H9 (cell line): ENCODE data around the gene INTS3. TPM values are rescaled to one million over a fixed set of nuclear protein-coding genes. Genes with fewer than 3 reads are reported as not detected.
A peak's percentile ranks its signal among the peaks of the same experiment; 100 is the strongest.

Source experiments
- DNase-seq: peaks from one replicate; pipeline ENCODE4 v3.0.0-alpha.2; 2017
- H2AFZ ChIP-seq: one replicate; pipeline ENCODE4 v1.6.1; 2013; ENCODE audit warnings: mild to moderate bottlenecking, low read length, control low read depth, moderate library complexity
- H2AK5ac ChIP-seq: 2 replicates; pipeline ENCODE4 v1.6.1; 2013; ENCODE audit warnings: low read length, control low read depth, mixed read lengths; ENCODE audit not compliant: insufficient read length
- H2BK120ac ChIP-seq: one replicate; pipeline ENCODE4 v1.6.1; 2013; ENCODE audit warnings: low read depth, mild to moderate bottlenecking, low read length, control low read depth, inconsistent platforms; ENCODE audit not compliant: poor library complexity, severe bottlenecking
- H2BK12ac ChIP-seq: 2 replicates; pipeline ENCODE4 v1.6.1; 2013; ENCODE audit warnings: low read length, control low read depth, mixed read lengths, low read depth; ENCODE audit not compliant: insufficient read length
- H2BK15ac ChIP-seq: 2 replicates; pipeline ENCODE4 v1.6.1; 2013; ENCODE audit warnings: low read depth, low read length, control low read depth
- H2BK20ac ChIP-seq: one replicate; pipeline ENCODE4 v1.6.1; 2013; ENCODE audit warnings: low read depth, mild to moderate bottlenecking, low read length, control low read depth, inconsistent platforms; ENCODE audit not compliant: poor library complexity, severe bottlenecking
- H2BK5ac ChIP-seq: 2 replicates; pipeline ENCODE4 v1.6.1; 2013; ENCODE audit warnings: low read length, control low read depth, mixed read lengths; ENCODE audit not compliant: insufficient read length
- H3K14ac ChIP-seq: 2 replicates; pipeline ENCODE4 v1.6.1; 2013; ENCODE audit warnings: low read length, control low read depth; ENCODE audit not compliant: insufficient read depth
- H3K18ac ChIP-seq: 2 replicates; pipeline ENCODE4 v1.6.1; 2013; ENCODE audit warnings: low read depth, mild to moderate bottlenecking, mixed read lengths, low read length, control low read depth; ENCODE audit not compliant: insufficient read length
- H3K23ac ChIP-seq: 2 replicates; pipeline ENCODE4 v1.6.1; 2013; ENCODE audit warnings: low read length, control low read depth, mixed read lengths, low read depth; ENCODE audit not compliant: insufficient read length
- H3K23me2 ChIP-seq: 2 replicates; pipeline ENCODE4 v1.6.1; 2013; ENCODE audit warnings: low read depth, mild to moderate bottlenecking, mixed read lengths, low read length, control low read depth; ENCODE audit not compliant: insufficient read length, poor library complexity, severe bottlenecking
- H3K27ac ChIP-seq: 2 replicates; pipeline ENCODE4 v1.5.1; 2013; ENCODE audit warnings: low read length, control low read depth, mixed read lengths, low read depth; ENCODE audit not compliant: insufficient read length
- H3K27me3 ChIP-seq: 2 replicates; pipeline ENCODE4 v1.6.1; 2013; ENCODE audit warnings: low read length, control low read depth, inconsistent platforms; ENCODE audit not compliant: insufficient read depth
- H3K4ac ChIP-seq: 2 replicates; pipeline ENCODE4 v1.6.1; 2013; ENCODE audit warnings: low read depth, mild to moderate bottlenecking, control low read depth, inconsistent platforms, low read length, moderate library complexity
- H3K4me1 ChIP-seq: 2 replicates; pipeline ENCODE4 v1.6.1; 2013; ENCODE audit warnings: low read length, control low read depth, inconsistent platforms; ENCODE audit not compliant: insufficient read depth
- H3K4me2 ChIP-seq: 2 replicates; pipeline ENCODE4 v1.6.1; 2013; ENCODE audit warnings: low read length, control low read depth, mixed read lengths; ENCODE audit not compliant: insufficient read length, insufficient read depth
- H3K56ac ChIP-seq: 2 replicates; pipeline ENCODE4 v1.6.1; 2013; ENCODE audit warnings: low read depth, mild to moderate bottlenecking, mixed read lengths, low read length, control low read depth; ENCODE audit not compliant: insufficient read length
- H3K79me1 ChIP-seq: 2 replicates; pipeline ENCODE4 v1.6.1; 2013; ENCODE audit warnings: low read depth, mild to moderate bottlenecking, moderate library complexity, low read length, control low read depth, inconsistent platforms; ENCODE audit not compliant: insufficient read depth, poor library complexity, severe bottlenecking
- H3K79me2 ChIP-seq: 2 replicates; pipeline ENCODE4 v1.6.1; 2013; ENCODE audit warnings: low read length, control low read depth, inconsistent platforms; ENCODE audit not compliant: insufficient read depth
- H3K9ac ChIP-seq: 2 replicates; pipeline ENCODE4 v1.6.1; 2013; ENCODE audit warnings: low read length, control low read depth, mixed read lengths; ENCODE audit not compliant: insufficient read length; ENCODE audit errors: extremely low read depth
- H3K9me3 ChIP-seq: one replicate; pipeline ENCODE4 v1.6.1; 2013; ENCODE audit warnings: low read depth, low read length, inconsistent platforms; ENCODE audit not compliant: control insufficient read depth
- H3T11ph ChIP-seq: one replicate; pipeline ENCODE4 v1.6.1; 2013; ENCODE audit warnings: mild to moderate bottlenecking, low read length, control low read depth, inconsistent platforms
- H4K20me1 ChIP-seq: one replicate; pipeline ENCODE4 v1.6.1; 2013; ENCODE audit not compliant: control insufficient read depth, insufficient read length, insufficient read depth
- H4K5ac ChIP-seq: 2 replicates; pipeline ENCODE4 v1.6.1; 2013; ENCODE audit warnings: low read depth, mild to moderate bottlenecking, mixed read lengths, low read length, control low read depth; ENCODE audit not compliant: insufficient read length
- H4K8ac ChIP-seq: replicated peaks from 2 replicates; pipeline ENCODE4 v1.6.1; 2013; ENCODE audit warnings: low read length, control low read depth, mixed read lengths, low read depth; ENCODE audit not compliant: insufficient read length
- H4K91ac ChIP-seq: 2 replicates; pipeline ENCODE4 v1.6.1; 2013; ENCODE audit warnings: low read depth, mild to moderate bottlenecking, moderate library complexity, mixed read lengths, low read length, control low read depth; ENCODE audit not compliant: insufficient read length
- H3K27ac Mint-ChIP-seq, 3 experiments: 2 replicates in 2 of 3; 3 replicates in 1 of 3; pipeline ENCODE4 v1.8.0; 2020 to 2021; ENCODE audit warnings: mixed read lengths in 3 of 3, mild to moderate bottlenecking in 1 of 3, moderate library complexity in 1 of 3
- H3K27me3 Mint-ChIP-seq: 2 replicates; pipeline ENCODE4 v1.8.0; 2021; ENCODE audit warnings: low read depth, mild to moderate bottlenecking, moderate library complexity, mixed read lengths
- H3K36me3 Mint-ChIP-seq, 3 experiments: 2 replicates in 2 of 3; 3 replicates in 1 of 3; pipeline ENCODE4 v1.8.0; 2020 to 2021; ENCODE audit warnings: low read depth in 3 of 3, mixed read lengths in 3 of 3; ENCODE audit not compliant: insufficient read depth in 1 of 3
- H3K4me1 Mint-ChIP-seq, 2 experiments: 2 replicates each; pipeline ENCODE4 v1.8.0; 2020; ENCODE audit warnings: mixed read lengths in 2 of 2
- H3K4me3 Mint-ChIP-seq, 2 experiments: 2 replicates in 1 of 2; 3 replicates in 1 of 2; pipeline ENCODE4 v1.8.0; 2020 to 2021; ENCODE audit warnings: mild to moderate bottlenecking in 2 of 2, mixed read lengths in 2 of 2, moderate library complexity in 1 of 2
- H3K9me3 Mint-ChIP-seq, 2 experiments: 2 replicates in 1 of 2; 3 replicates in 1 of 2; pipeline ENCODE4 v1.8.0; 2020; ENCODE audit warnings: mild to moderate bottlenecking in 2 of 2, mixed read lengths in 2 of 2, moderate library complexity in 1 of 2
- CTCF ChIP-seq: fragments of 200-600 bp; sonication (generic); conservative IDR thresholded peaks from 3 replicates; pipeline ENCODE4 v1.8.0; 2021; ENCODE audit warnings: antibody characterized with exemption, mild to moderate bottlenecking
- WGBS: extraction: QIAGEN DNeasy Blood & Tissue Kit; methylation state at CpG from one replicate; pipeline ENCODE4 v1.1.7; 2013; ENCODE audit warnings: missing lambda C conversion rate, low lambda C conversion rate, mixed read lengths; ENCODE audit not compliant: insufficient read length; ENCODE audit errors: extremely low coverage; 5-methylcytosine and 5-hydroxymethylcytosine counted together
- total RNA-seq: library from RNA; stranded (reverse); gene quantifications from 2 replicates; pipeline ENCODE4 v1.2.1, GENCODE V29; 2021

The INTS3 gene
- total RNA-seq, 1 experiment from 2014 or later = 67.1 TPM

- H2BK5ac ChIP-seq = no peak overlapping the region
- no peaks in the 10 kb centered on the region for H3K79me1 ChIP-seq
- peaks cover 7% of the 10 kb centered on the region for H3K23me2 ChIP-seq
- H3K14ac ChIP-seq = no peak overlapping the region
- no peak overlapping the region for H2BK120ac ChIP-seq
- peaks cover 0 to 23% (median 18%) of the 10 kb centered on the region in 3 experiments; a peak in 6 of 7 replicates for H3K36me3 Mint-ChIP-seq
- no peak for DNase-seq
- H3K4me2 ChIP-seq = no peak overlapping the region
- no peaks in the 10 kb centered on the region for H4K20me1 ChIP-seq
- H3K27me3 ChIP-seq = no peaks in the 10 kb centered on the region
- H2AK5ac ChIP-seq = no peak overlapping the region
- no peaks in the 10 kb centered on the region for H3K79me2 ChIP-seq
- no peak overlapping the region for H3K23ac ChIP-seq
- no peak overlapping the region for H2BK20ac ChIP-seq
- H3T11ph ChIP-seq = no peak overlapping the region
- H3K4me1 ChIP-seq = peaks cover 3% of the 10 kb centered on the region; the same call in 1 of the 2 replicates
- no peak overlapping the region for H3K4me3 Mint-ChIP-seq
- no peak overlapping the region for H4K91ac ChIP-seq
- H2AFZ ChIP-seq = no peak overlapping the region
- H3K4ac ChIP-seq = no peak overlapping the region
- no peak overlapping the region for H3K56ac ChIP-seq
- no peak overlapping the region for H2BK12ac ChIP-seq
- H4K5ac ChIP-seq = no peak overlapping the region
- H3K27ac Mint-ChIP-seq = peak overlapping the region in 1 of 3 experiments; percentile 41; a peak in 2 of 7 replicates
- H3K9ac ChIP-seq = no peak overlapping the region
- H2BK15ac ChIP-seq = no peak overlapping the region
- H3K27ac ChIP-seq = no peak overlapping the region
- no peak for TF ChIP-seq CTCF
- H3K9me3 ChIP-seq = no peaks in the 10 kb centered on the region
- no CpG with 5 or more reads among the region's 17 CpGs for WGBS
- H3K18ac ChIP-seq = no peak overlapping the region
- no peak overlapping the region for H4K8ac ChIP-seq
- H3K9me3 Mint-ChIP-seq = no peaks in the 10 kb centered on the region
- H3K4me1 Mint-ChIP-seq = peaks cover 23 to 26% of the 10 kb centered on the region in 2 experiments
- H3K27me3 Mint-ChIP-seq = no peaks in the 10 kb centered on the region
Observed at GRCh38 chr1:153779781-153780541, 52.1 kb downstream of the INTS3 start.
